MM.1S (cell line): ENCODE measurements around the gene CCDC51.

Source experiments
- EZH2 ChIP-seq: fragments of 300-600 bp; sonication (generic); optimal IDR thresholded peaks from 2 replicates; pipeline ENCODE3; 2017; ENCODE audit warnings: low read depth, mild to moderate bottlenecking, antibody characterized with exemption, low read length, mixed read lengths
- EZH2phosphoT487 ChIP-seq: fragments of 300-600 bp; sonication (generic); IDR thresholded peaks from 2 replicates; pipeline ENCODE4 v1.6.1; 2018; ENCODE audit warnings: antibody characterized with exemption, low read length
- TF ChIP-seq, protein P1 (sequence below): fragments of 300-600 bp; sonication (generic); IDR thresholded peaks from 2 replicates; pipeline ENCODE4 v1.5.1; 2016; ENCODE audit warnings: antibody characterized with exemption, low read length, mixed read lengths

DNA sequence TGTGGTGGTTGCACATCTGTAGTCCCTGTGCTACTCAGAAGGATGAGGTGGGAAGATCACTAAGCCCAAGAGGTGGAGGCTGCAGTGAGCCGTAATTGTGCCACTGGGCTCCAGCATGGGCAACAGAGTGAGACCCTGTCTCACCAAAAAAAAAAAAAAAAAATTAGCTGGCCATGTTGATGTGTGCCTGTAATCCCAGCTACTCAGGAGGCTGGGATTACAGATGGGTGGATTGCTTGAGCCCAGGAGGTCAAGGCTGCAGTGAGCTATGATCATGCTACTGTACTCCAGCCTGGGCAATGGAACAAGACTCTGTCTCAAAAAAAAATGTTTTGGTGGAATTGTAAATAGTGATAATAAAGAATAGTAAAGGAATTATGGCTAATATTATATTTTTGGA lies 16.5 kb upstream of the CCDC51 start:
- TF ChIP-seq, protein P1, sequence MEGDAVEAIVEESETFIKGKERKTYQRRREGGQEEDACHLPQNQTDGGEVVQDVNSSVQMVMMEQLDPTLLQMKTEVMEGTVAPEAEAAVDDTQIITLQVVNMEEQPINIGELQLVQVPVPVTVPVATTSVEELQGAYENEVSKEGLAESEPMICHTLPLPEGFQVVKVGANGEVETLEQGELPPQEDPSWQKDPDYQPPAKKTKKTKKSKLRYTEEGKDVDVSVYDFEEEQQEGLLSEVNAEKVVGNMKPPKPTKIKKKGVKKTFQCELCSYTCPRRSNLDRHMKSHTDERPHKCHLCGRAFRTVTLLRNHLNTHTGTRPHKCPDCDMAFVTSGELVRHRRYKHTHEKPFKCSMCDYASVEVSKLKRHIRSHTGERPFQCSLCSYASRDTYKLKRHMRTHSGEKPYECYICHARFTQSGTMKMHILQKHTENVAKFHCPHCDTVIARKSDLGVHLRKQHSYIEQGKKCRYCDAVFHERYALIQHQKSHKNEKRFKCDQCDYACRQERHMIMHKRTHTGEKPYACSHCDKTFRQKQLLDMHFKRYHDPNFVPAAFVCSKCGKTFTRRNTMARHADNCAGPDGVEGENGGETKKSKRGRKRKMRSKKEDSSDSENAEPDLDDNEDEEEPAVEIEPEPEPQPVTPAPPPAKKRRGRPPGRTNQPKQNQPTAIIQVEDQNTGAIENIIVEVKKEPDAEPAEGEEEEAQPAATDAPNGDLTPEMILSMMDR: no peak
- TF ChIP-seq EZH2 (no peak), EZH2phosphoT487 (no peak)
